Limb (tissue), 2 donors: ENCODE measurements around the gene FRMD7.
"Not testable (repeated sequence)": the region's sequence is repeated elsewhere in the genome, so short reads cannot be mapped to it uniquely, and the experiment has no call there.

Experiments
- DNase-seq, 2 donors: peaks; one replicate each; pipeline ENCODE4 v3.0.0-alpha.2; 2016; ENCODE audit errors: extremely low spot score in 2 of 2

The FRMD7 gene

DNA sequence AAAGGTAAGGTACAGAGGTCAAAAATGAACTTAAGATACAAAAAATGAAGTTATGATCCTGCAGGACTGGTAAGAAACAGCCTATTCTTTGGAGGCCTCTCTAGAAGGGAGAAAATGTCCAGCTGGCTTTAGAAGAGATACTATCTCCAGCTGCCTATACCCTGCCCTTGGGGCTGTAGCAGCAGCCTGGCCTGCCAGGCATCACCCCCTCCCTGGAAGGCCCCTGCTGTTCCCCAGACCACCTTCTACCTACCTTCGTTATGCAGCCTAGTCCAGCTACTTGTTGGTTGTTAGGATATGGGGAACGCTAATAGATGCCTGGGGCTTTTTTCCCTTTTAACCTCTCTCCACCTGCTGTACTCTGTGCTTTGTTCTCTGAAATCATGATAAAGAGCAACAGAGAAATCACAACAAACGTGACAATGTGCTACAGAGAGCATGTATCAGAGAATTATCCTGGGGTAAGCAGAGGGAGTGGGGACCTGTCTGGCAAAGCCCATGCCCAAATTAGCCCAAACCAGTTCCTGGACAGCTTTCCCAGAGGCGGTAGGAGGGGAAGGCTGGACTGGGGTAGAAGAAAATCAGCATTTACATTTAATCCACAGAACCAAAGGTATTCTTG, 34.5 kb downstream of the FRMD7 start:
- DNase-seq: no peak

DNA sequence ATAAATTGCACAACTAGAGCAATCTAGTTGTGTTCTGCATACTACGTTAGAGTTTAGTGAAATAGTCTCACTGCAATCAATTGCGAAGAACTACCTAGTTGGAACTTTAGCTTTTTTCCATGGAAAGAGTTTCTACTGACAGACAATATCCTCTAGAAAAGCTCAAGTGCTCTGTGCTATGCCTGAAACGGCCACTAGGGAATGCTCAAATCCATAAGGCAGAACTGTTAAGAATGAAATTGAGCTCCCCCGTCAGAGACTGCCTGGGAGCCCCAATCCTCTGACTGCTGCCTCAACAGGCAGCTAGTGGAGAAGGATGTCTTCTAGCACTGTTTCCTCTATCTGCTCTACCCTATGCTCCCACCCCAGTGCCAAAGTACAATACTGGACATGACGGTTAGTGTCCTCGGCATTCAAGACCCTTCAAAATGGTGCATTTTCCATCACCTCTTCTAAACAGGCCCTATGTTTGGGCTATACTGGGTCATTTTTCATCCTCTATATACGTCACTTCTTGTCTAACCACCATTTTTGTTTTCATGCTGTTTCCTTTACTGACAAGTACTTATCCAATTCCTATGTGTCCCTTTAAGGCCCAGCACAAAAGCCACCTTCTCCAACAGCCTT, 35.3 kb downstream of the FRMD7 start:
- DNase-seq: peak; percentile 40 to 50

DNA sequence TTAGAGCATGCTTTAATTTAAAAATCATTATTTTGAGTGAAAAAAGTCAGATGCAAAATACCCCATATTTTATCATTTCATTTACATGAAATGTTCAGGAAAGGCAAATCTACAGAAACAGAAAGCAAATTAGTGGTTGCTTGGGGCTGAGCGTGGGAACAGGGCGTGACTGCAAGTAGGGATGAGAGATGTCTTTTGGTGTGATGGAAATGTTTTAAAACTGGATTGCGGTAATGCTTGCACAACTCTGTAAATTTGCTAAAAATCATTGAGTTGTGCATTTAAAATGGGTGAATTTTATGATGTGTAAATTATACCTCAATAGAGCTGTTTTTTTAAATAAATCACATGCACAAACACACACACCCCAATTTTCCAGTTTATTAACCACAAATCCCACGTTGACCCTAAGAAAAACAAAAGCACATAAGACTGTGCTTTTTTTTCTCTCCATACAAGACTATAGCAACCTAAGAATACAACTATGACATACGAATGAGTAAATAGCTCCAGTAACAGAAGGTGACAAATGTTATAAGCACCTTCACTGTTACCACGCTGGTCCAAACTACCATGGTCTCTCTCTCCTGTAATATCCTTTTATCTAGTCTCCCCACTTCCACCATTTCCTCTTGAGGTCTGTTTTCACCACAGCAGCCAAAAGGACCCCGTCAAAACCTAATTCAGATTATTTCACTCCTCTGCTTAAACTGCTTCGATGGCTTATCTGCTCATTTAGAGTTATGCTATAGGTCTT, 37.2 kb downstream of the FRMD7 start:
- no peak for DNase-seq

DNA sequence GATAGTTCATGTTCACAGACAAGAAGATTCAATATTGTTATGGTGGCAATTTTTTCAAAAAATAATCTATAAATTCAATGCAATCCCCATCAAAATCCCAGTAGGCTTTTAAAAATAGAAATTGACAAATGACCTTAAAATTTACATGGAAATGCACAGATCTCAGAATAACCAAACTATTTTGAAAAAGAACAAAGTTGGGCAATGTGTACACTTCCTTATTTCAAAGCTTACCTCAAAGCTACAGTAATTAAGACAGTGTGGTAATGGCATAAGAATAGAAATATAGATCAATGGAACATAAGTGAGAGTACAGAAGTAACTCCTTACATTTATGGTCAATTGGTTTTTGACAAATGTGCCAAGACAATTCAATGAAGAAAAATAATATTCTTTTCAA, 39.0 kb downstream of the FRMD7 start:
- DNase-seq: no peak

DNA sequence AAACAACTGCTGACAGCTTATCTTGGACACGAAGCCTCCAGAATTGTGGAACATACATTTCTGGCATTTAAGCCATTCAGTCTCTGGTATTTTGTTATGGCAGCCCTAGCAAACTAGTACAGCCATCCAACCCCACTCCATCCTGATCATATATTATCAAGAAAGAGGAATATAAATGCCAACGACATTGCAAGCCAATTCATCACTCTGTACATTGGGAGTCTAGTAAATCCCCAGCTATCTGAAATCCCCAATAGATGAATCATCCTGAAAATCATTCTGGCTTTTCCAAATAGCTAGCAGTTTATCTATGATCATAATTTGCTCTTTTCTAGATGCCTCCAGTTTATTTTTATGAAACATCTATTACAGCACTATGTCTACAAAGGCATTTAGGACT, 41.1 kb downstream of the FRMD7 start:
- no peak for DNase-seq

DNA sequence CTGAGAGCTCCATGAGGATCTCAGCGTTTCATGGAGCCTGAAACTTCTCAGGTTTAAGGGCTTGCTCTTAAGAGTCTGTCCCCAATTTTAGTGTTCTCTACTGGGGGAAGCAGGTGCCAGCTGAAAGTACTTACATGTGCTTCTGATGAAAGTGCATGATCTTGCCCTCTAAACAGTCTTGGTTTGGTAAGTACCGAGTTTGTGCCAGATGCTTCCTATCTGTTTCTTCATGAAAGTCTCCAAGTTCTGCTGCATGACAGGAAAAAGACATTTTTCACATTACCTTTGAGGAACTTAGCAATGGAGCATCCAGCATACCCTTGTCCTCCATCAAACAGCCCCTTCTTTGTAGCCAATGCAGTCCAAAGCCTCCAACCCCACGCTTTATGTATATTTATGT, 42.0 kb downstream of the FRMD7 start:
- no peak for DNase-seq

DNA sequence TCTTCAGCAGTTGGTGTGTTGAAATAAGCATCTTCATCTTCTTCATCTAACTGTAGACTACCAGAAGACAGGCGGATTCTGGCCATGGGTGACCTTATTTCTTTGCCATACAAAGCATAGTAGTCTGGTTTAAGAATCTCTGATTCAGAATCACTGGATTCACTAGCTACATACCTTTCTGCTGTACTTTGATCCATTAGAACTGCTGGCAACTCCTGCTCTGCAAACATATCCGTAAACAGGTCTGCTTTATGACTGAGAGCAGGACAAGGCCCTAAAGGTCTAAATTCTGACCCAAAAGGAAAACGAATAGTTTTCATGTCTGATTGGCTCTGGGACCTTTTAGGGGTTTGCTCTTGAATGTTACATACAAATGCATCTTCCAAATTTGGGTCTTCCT, 49.9 kb downstream of the FRMD7 start:
- no peak for DNase-seq

DNA sequence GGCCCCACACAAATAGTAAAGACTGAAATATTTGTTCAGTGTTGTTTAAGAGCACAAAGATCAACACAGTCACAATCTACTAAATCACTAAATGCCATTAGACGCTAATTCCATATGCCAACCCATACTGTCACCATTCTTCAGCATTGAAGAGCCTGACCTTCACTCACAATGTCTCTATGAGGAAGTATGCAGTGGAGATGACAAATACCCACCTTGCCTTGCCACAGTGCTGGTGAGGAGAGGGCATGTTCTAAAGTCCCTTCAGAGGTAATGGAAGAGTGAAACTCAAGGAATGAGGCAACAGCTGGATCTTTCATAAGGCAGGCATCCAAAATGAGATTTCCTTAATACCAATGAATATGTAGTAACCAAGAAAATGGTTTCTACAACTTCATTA, 50.4 kb downstream of the FRMD7 start:
- no peak for DNase-seq

DNA sequence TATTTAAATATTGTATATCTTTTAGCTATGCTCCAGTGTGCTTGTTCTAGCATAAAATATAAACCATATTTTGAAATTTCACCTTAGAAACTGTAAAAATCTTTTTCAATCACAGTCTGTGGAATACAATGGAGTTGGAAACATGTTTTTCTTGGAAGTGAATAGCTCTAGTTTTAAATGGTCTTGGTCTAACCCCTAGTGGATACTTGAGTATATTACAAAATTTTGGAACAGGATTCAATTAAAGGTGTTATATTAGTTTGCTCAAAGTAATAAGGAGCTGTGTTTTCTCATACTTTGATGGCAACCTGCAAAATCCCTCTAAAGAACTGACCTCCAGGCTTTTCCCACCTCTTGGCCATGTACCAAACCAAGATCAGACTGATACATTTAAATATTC, 56.6 kb downstream of the FRMD7 start:
- peak in 1 of 2 donors; percentile 8 for DNase-seq

DNA sequence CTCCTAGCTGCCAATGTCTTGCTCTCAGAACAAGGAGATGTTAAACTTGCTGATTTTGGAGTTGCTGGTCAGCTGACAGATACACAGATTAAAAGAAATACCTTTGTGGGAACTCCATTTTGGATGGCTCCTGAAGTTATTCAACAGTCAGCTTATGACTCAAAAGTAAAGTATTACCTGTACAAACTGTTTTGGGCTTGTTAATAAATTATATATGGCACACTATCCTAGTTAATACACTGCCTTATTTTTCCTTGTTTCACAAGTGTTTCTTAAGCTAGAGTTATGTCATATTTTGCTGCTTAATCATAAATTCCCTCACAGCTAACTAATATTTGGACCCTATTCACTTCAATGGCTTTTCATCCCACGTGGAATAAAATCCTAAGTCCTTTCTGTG, 59.4 kb downstream of the FRMD7 start:
- DNase-seq: no peak

DNA sequence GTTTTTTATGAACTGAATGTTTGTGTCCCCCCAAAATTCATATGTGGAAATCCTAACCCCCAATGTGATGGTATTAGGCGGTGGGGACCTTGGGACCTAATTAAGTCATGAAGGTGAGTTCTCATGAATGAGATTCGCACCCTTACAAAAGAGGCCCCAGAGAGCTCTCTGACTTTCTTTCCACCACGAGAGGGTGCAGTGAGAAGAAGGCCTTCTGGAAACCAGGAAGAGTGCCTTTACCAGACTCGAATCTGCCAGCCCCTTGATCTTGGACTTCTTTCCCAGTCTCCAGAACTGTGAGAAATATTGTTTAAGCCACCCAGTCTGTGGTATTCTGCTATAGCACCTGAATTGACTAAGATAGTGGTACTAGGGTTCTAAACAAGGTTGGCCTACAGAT, 64.0 kb downstream of the FRMD7 start:
- DNase-seq: no peak

DNA sequence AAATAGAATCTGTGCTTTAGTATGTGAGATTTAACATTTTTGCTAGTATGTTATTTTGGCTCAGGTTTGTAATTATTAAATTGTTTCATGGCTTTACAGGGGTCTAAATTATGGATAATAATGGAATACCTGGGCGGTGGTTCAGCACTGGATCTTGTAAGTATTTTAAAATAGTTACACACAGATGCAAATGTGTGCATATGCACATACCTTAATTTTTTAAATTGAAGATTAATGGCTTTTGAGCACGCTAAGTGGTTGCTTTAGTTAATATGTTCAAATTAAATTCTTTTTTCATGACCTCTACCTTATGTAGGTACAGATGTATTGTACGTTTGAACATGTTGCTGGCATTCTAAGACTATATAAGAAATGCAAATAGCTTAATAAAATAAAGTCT, 64.5 kb downstream of the FRMD7 start:
- no peak for DNase-seq

DNA sequence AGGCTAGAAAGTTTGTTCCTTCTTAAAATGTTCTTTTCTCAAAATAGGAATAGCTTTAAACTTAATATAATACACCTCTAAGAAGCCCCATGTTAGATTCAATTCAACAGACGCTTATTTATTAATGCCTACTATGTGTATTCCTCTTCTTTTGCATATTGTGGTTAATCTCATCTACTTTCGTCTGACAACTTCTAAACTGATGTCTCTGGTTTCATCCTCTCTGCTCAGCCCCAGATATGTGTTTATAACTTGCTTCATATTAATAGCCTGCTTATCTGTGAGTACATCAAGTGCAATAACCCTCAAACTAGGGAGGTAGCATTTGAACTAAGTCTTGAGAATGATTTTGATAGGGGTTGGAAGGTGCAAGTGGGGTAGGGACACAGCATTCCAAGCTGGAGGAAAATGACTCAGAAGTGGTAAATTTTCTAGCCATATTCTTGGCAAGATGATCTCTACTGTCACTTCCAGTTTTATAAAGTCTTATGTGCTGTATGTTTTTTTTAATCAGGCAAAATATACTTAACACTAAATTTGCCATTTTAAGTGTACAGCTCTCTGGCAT, 67.8 kb downstream of the FRMD7 start:
- no peak for DNase-seq

DNA sequence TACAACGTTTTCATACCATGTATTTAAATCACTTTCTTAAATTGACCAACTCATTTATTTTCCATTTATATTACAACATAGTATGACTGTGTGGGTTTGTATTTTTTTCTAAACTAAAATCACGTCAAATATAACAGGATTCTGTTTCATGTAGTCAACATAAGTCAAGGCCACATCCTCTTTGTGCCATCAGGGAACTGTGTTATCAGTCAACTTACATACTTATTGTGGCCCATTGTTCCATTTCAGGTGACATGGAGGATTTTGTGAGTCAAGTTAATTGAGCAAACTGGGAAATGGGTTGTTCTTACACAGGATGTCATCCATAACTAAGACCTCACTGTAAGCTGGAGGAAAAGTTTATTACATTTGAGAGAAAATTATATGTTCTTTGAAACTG, 68.8 kb downstream of the FRMD7 start:
- DNase-seq: no peak

DNA sequence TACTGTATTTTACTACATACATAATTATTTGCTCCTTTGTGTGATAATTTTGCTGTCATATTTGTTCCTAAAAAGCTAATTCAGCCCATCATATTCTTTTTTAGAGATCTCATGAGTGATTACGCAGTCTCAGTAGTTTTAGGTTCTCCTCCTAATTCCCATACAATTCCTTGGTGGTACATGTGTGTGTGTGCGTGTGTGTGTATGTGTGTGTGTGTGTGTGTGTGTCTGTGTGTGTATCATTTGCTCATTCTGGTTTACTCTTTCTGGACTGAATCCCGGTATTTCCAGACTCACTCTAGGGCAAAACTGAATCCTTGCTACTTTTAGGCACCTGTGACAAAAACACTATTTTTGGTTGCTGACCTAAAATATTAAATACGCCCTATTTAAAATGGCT, 69.8 kb downstream of the FRMD7 start:
- DNase-seq: no peak

DNA sequence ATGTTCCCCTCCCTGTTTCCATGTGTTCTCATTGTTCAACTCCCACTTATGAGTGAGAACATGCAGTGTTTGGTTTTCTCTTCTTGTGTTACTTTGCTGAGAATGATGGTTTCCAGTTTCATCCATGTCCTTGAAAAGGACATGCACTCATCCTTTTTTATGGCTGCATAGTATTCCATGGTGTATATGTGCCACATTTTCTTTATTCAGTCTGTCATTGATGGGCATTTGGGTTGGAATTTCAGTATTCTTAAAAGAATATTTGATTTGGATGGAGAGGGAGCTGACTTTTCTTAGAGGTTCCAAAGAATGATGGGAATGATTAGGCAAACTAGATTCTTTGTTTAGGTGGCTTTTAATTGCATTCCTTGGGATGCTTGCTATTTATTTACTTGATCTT, 76.0 kb downstream of the FRMD7 start:
- DNase-seq: not testable (repeated sequence)

DNA sequence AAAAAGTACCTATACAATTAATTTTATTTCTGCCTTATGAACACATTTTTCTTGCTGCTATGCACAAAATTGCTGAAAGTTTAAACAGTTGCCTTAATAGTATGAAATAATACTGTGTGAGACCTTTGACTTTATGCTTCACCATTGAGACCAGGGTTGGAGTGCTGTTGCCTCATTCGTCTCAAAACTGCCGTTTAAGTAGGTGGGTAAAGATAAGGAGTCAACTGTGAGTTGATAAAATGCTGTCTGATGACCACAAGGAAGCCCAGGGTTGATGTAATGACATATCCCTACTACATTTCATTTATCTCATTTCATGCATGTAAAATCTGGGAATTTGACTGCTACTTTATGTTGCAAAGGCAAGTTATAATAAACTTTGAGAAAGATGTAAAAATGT, 81.3 kb downstream of the FRMD7 start:
- no peak for DNase-seq

DNA sequence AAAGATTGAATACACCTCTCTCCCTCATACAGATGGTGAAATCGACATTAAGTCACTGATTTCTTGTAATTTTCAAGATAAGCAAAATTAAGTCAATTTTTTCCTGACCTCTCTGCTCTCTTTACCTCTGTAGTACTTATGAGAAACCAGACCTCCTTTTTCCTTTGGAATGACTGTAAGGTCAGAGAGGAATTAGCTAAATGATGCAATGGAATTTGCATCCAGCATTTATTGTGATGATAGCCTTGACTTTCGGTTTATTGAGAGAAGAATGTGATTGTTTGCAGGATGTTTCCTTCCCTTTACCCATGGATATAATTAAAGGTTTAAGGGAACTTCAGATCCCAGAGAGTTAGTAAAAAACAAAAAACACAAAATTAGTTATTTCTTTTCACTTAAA, 82.4 kb downstream of the FRMD7 start:
- no peak for DNase-seq

DNA sequence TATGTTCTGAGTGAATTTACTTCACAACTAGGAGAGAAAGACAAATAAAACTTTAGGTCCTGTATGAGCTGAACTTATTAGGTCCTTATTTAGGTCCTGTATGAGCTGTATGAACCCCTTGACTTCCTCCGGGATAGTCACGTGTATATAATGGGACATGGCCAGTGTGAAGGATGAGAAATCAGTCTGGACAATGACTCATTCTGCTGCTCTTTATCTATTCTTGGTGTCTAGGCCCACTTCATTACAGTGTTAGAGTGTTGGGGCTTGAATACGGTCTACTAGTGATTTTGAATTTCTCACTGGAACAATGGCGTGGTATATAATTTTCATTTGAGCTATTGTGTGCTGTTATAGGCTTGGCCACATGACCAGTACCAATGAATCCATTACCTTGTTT, 82.9 kb downstream of the FRMD7 start:
- DNase-seq: no peak

DNA sequence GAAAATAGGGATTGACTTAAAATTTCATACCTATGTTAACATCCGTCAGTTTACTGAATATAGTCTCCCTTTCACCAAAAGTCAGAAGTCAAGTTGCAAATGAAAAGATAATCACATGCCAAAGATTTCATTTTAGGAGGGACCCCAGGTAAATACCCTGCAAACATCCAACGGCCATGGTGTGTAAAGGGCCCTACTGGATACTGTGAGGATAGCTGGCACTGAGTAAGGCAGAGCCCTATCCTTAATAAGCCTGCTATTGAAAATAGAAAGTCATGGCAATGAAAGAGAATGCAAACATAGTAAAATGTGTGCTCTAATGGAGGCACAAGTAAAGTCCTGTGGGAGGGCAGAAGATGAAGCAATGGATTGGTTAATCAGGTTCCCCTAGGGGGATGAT, 83.8 kb downstream of the FRMD7 start:
- no peak for DNase-seq

DNA sequence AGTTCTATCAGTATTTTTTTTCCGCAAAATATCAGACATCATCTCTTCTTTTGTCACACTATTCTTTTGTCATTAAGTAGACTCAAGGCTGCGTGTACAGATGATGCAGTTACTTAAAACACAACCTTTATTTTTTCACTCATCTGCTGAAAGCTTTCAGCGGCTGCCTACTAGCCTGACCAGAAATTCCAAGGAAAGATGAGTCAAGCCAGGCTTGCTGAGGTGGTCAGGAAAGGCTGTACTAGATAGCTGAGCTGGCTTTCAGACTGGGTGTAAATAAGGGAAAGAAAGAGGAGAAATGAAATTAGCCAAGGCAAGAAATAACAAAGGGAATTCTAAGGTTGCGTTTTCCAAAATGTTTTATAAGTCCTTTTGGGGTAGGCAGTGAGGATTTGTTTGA, 86.8 kb downstream of the FRMD7 start:
- DNase-seq: no peak

DNA sequence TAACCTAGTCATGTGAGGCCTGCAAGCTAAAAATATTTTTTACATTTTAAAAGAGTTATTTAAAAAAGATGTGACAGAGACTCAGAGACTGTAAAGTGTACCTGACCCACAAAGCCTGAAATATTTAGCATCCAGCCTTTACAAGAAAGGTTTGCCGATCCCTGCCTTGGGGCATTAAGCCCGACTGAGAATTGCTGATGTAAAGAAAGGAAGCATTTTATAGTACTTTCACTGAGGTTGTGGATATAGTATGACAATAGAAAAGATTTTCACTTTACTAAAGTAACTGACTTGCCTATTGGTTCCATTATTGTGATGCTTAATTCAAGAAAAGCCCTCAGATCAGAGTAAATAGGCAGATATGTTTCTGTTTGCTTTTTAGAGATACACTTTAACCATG, 87.8 kb downstream of the FRMD7 start:
- no peak for DNase-seq
